Esophagus squamous epithelium (tissue), 5 donors: ENCODE results near the gene LHPP. TPM values are rescaled to one million over a fixed set of nuclear protein-coding genes. Genes with fewer than 3 reads are reported as not detected.

Experiments used
- DNase-seq: peaks from one replicate; lab custom pipeline; 2025; lab: John Stamatoyannopoulos, UW
- H3K27ac ChIP-seq, 4 donors: fragments of 200-600 bp; sonication (generic); one replicate each; pipeline ENCODE4 v1.5.1; 2016 to 2019; ENCODE audit warnings: mild to moderate bottlenecking in 1 of 4
- H3K27me3 ChIP-seq, 4 donors: fragments of 200-600 bp; sonication (generic); 1 replicate in 3 of 4; 2 replicates in 1 of 4; pipeline versions ENCODE4 v1.5.1 to v1.6.0; 2017 to 2021; ENCODE audit warnings: antibody characterized with exemption in 1 of 4
- H3K36me3 ChIP-seq, 3 donors: fragments of 200-600 bp; sonication (generic); one replicate each; pipeline ENCODE4 v1.5.1; 2016 to 2019
- H3K4me1 ChIP-seq, 3 donors: fragments of 200-600 bp; sonication (generic); one replicate each; pipeline ENCODE4 v1.5.1; 2017 to 2019
- H3K4me3 ChIP-seq, 4 donors: fragments of 200-600 bp; sonication (generic); 1 replicate in 3 of 4; 2 replicates in 1 of 4; pipeline ENCODE4 v1.5.1; 2016 to 2019; ENCODE audit warnings: mild to moderate bottlenecking in 2 of 4, moderate library complexity in 1 of 4
- H3K9me3 ChIP-seq, 3 donors: fragments of 200-600 bp; sonication (generic); one replicate each; pipeline ENCODE4 v1.5.1; 2016 to 2019
- POLR2A ChIP-seq, 4 donors: fragments of 450-650 bp; IDR thresholded peaks; one replicate each; pipeline ENCODE4 v1.6.1; 2017; ENCODE audit warnings: antibody characterized with exemption in 4 of 4, mild to moderate bottlenecking in 4 of 4, moderate library complexity in 3 of 4
- WGBS, 2 donors: methylation state at CpG; one replicate each; pipeline ENCODE4 v1.1.5; 2018; 5-methylcytosine and 5-hydroxymethylcytosine counted together
- intact Hi-C: fragments of 100-400 bp; cut with DNase I; formaldehyde crosslinking; loops from one replicate; pipeline ENCODE4 v1.15.0; 2022
- total RNA-seq, 4 donors: library from RNA; depleted of rRNA; stranded (reverse); fragments of >200 nt; gene quantifications; one replicate each; pipeline ENCODE4 v1.1.0, GENCODE V29; 2016
- TF ChIP-seq, protein P1 (sequence below), 6 experiments: fragments of 450-650 bp in 4 of 6; fragments of 200-600 bp in 2 of 6; sonication (generic) in 2 of 6; IDR thresholded peaks; one replicate each; pipeline ENCODE4 v1.5.1; 2016 to 2019; ENCODE audit warnings: antibody characterized with exemption in 6 of 6, mild to moderate bottlenecking in 4 of 6, moderate library complexity in 4 of 6
- donor health status: DM: yes; HTN: yes; CAD: no.

LHPP gene
- total RNA-seq, 4 donors from 2014 or later: 13.9 to 41.1 (median 24.3) TPM

DNA sequence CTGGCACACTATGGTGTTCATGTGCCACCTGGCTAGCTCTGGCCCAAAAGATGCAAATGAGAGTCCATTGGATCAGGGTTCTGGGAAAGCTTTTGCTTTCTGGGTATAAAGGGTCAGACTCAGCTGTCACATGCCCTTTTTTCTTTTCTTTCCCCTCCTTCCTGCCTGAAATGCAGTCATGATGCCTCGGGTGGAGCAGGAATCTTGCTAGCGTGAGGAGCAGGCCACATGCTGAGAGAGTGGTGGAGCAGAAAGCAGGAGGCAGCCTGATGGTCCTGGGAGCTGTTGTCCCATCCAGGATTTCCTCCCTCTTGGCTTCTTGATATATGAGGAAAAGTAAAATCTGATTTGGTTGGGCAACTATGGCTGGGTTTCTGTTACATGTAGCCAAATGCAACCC, 2.7 kb upstream of the LHPP start:
- 57 to 80% methylated on average over 1 to 2 of the region's 2 CpGs for WGBS, 2 donors
- intact Hi-C loops: no loop called here
- H3K4me3 ChIP-seq: no peak overlapping the region
- no peaks in the 10 kb centered on the region for H3K36me3 ChIP-seq
- H3K27me3 ChIP-seq: peaks cover 0 to 22% (median 0%) of the 10 kb centered on the region in 4 donors
- no peaks in the 10 kb centered on the region for H3K9me3 ChIP-seq
- H3K4me1 ChIP-seq: peaks cover 3 to 35% (median 3%) of the 10 kb centered on the region in 3 donors
- DNase-seq: no peak
- H3K27ac ChIP-seq: no peak overlapping the region
- TF ChIP-seq, protein P1, sequence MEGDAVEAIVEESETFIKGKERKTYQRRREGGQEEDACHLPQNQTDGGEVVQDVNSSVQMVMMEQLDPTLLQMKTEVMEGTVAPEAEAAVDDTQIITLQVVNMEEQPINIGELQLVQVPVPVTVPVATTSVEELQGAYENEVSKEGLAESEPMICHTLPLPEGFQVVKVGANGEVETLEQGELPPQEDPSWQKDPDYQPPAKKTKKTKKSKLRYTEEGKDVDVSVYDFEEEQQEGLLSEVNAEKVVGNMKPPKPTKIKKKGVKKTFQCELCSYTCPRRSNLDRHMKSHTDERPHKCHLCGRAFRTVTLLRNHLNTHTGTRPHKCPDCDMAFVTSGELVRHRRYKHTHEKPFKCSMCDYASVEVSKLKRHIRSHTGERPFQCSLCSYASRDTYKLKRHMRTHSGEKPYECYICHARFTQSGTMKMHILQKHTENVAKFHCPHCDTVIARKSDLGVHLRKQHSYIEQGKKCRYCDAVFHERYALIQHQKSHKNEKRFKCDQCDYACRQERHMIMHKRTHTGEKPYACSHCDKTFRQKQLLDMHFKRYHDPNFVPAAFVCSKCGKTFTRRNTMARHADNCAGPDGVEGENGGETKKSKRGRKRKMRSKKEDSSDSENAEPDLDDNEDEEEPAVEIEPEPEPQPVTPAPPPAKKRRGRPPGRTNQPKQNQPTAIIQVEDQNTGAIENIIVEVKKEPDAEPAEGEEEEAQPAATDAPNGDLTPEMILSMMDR (IDR thresholded peaks at IDR 0.05): no peak
- TF ChIP-seq POLR2A (IDR thresholded peaks at IDR 0.05): no peak

DNA sequence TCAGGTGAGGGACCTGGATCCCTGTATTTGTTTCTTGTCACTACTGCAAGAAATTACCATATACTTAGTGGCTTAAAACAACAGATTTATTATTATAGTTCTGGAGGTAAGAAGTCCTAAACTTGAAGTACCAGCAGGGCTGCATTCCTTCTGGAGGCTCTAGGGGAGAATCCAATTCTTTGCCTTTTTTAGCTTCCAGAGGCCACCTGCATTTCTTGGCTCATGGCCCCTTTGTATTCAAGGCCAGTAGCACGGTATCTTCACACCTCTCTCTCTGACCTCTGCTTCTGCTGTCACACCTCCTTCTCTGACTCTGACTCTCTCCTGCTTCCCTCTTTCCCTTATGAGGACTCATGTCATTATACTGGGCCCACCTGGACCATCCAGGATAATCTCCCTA, 2.2 kb upstream of the LHPP start:
- 35 to 58% methylated on average over 1 of the region's 1 CpG for WGBS, 2 donors
- intact Hi-C loops: no loop called here
- no peak for DNase-seq
- H3K36me3 ChIP-seq: no peaks in the 10 kb centered on the region
- TF ChIP-seq, protein P1 (IDR thresholded peaks at IDR 0.05): no peak
- no peak for TF ChIP-seq POLR2A (IDR thresholded peaks at IDR 0.05)
- peaks cover 0 to 17% (median 0%) of the 10 kb centered on the region in 4 donors for H3K27me3 ChIP-seq
- H3K4me1 ChIP-seq: peaks cover 3 to 35% (median 3%) of the 10 kb centered on the region in 3 donors
- H3K9me3 ChIP-seq: no peaks in the 10 kb centered on the region
- no peak overlapping the region for H3K4me3 ChIP-seq
- no peak overlapping the region for H3K27ac ChIP-seq

DNA sequence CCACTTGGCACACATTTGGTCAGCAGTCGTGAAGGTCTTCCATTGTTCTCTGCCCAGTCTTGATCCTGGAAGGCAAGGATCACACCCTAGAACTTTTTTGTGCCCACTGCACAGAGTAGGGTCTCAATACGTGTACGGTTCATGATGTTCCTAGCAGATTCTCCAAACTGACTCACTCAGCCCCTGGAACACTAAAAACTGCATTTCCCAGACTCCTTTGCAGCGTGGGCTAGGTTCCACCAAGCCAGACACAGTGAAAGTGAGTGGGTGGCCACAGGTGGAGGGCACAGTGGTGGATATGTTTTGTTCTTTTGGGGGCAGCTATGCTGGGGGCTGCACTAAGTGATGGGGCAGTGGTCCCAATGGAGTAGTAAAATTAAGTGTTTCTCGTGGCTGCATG, 1.5 kb upstream of the LHPP start:
- H3K9me3 ChIP-seq: no peaks in the 10 kb centered on the region
- intact Hi-C loops: no loop called here
- no peaks in the 10 kb centered on the region for H3K36me3 ChIP-seq
- WGBS, 2 donors: 83% methylated on average over 2 of the region's 5 CpGs; no CpG with 5 or more reads in 1 of the 2 donors
- peaks cover 3 to 43% (median 3%) of the 10 kb centered on the region in 3 donors for H3K4me1 ChIP-seq
- H3K27me3 ChIP-seq: peaks cover 0 to 11% (median 0%) of the 10 kb centered on the region in 4 donors
- no peak for DNase-seq
- TF ChIP-seq POLR2A (IDR thresholded peaks at IDR 0.05): no peak
- TF ChIP-seq, protein P1 (IDR thresholded peaks at IDR 0.05): no peak
- no peak overlapping the region for H3K27ac ChIP-seq
- H3K4me3 ChIP-seq: no peak overlapping the region

DNA sequence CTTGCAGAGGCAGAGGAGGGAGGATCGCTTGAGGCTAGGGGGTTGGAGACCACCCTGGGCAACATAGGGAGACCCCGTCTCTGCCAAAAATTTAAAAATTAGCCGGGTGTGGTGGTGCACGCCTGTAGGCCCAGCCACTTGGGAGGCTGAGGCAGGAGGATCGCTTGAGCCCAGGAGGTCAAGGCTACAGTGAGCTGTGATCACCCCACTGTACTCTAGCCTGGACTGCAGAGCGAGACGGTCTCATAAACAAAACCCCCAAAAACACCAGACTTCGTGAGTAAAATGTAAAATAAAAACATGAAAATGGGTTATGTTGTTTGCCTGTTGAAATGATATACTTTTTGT, 699 bp downstream of the LHPP start:
- TF ChIP-seq, protein P1 (IDR thresholded peaks at IDR 0.05): no peak
- no peak for TF ChIP-seq POLR2A (IDR thresholded peaks at IDR 0.05)
- Histone ChIP-seq H3K9me3 (no peaks in the 10 kb centered on the region), H3K27me3 (no peaks in the 10 kb centered on the region), H3K36me3 (no peaks in the 10 kb centered on the region), H3K4me3 (peak overlapping the region; percentile 70 to 96 (median 84)), H3K4me1 (peaks cover 3 to 49% (median 3%) of the 10 kb centered on the region in 3 donors), H3K27ac (peak overlapping the region; percentile 89 to 96 (median 93))
- intact Hi-C loops: no loop called here
- 72 to 76% methylated on average over 8 of the region's 8 CpGs for WGBS, 2 donors
- DNase-seq: no peak

DNA sequence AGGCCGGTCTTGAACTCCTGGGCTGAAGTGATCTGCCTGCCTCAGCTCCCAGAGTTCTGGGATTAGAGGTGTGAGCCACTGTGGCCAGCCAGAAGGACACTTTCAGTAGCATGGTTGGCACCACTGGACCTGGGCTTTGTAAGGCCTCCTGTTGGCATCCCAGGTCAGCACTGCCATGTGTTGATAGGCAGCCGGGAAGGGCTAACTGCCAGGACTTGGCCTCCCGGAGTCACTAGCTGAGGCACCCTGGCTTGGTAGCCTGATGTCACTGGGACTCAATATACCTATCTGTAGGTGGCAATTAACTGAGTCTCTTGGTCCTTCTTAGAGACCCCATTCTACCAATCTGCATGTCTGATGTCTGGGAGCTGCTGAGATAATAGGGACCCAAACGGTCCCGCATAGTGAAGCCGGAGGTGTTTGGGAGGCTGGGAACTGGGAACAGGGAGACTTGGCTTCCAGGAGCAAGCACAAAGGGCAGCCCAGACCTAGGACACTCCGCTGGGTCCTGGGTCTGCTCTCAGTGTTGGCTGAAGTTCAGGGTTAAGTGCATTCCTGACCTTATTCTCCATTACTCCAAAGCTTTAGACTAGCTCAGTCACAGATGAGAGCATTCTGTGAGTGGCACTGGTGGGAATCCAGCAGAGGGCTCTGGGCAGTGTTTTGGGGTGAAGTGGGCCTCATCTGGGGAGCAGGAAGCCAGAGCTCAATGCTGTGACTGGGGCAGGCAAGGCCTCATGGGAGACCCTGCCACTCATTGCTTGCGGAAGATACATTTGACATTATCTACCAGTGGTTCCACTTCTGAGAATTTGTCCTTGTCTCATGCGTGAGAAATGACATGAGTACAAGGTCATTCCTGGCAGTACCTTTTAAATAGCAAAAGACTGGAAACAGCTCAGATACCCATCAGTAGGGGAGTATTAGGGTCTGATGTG, 2.7 kb downstream of the LHPP start:
- intact Hi-C loops: no loop called here

More for the DNA sequence above, 2.7 kb downstream of the LHPP start:
- no peak overlapping the region for H3K4me3 ChIP-seq
- 81 to 98% methylated on average over 5 to 7 of the region's 9 CpGs for WGBS, 2 donors
- DNase-seq: no peak
- no peak overlapping the region for H3K27ac ChIP-seq
- peaks cover 3 to 38% (median 3%) of the 10 kb centered on the region in 3 donors for H3K4me1 ChIP-seq
- H3K36me3 ChIP-seq: no peaks in the 10 kb centered on the region
- no peak for TF ChIP-seq POLR2A (IDR thresholded peaks at IDR 0.05)
- TF ChIP-seq, protein P1 (IDR thresholded peaks at IDR 0.05): no peak
- no peaks in the 10 kb centered on the region for H3K27me3 ChIP-seq
- no peaks in the 10 kb centered on the region for H3K9me3 ChIP-seq
